ENCODE data around the gene GTF2H2C.
"Not testable (repeated sequence)": the region's sequence is repeated elsewhere in the genome, so short reads cannot be mapped to it uniquely, and the experiment has no call there.

The GTF2H2C gene

GRCh38 chr5:69559908-69560330, at the start of gene GTF2H2C:
TSS of gene GTF2H2C (plus strand) at chr5:69560191. CDS start at chr5:69565133, 4,942 bp downstream.
- DNase-seq (ENCODE audit: low read depth) = peak; percentile 66

GRCh38 chr5:69510694-69511093, 49.3 kb upstream of the GTF2H2C start:
- no peak for DNase-seq (ENCODE audit: low read depth)

- no peak for DNase-seq (ENCODE audit: low read depth)
Measured at GRCh38 chr5:69512740-69513260, 47.2 kb upstream of the GTF2H2C start.

GRCh38 chr5:69515570-69515969, 44.4 kb upstream of the GTF2H2C start:
- DNase-seq (ENCODE audit: low read depth) = not testable (repeated sequence)

GRCh38 chr5:69516769-69517168, 43.2 kb upstream of the GTF2H2C start:
- DNase-seq (ENCODE audit: low read depth) = no peak

- DNase-seq (ENCODE audit: low read depth) = no peak
Measured at GRCh38 chr5:69517763-69518212, 42.2 kb upstream of the GTF2H2C start.

- no peak for DNase-seq (ENCODE audit: low read depth)
Measured at GRCh38 chr5:69519285-69519684, 40.7 kb upstream of the GTF2H2C start.

GRCh38 chr5:69522035-69522434, 38.0 kb upstream of the GTF2H2C start:
- no peak for DNase-seq (ENCODE audit: low read depth)

GRCh38 chr5:69525490-69525889, 34.5 kb upstream of the GTF2H2C start:
- DNase-seq (ENCODE audit: low read depth) = no peak

- no peak for DNase-seq (ENCODE audit: low read depth)
Measured at GRCh38 chr5:69526660-69527059, 33.3 kb upstream of the GTF2H2C start.

- no peak for DNase-seq (ENCODE audit: low read depth)
Measured at GRCh38 chr5:69527128-69527770, 32.7 kb upstream of the GTF2H2C start.

GRCh38 chr5:69528035-69528434, 32.0 kb upstream of the GTF2H2C start:
- DNase-seq (ENCODE audit: low read depth) = no peak

GRCh38 chr5:69528609-69529008, 31.4 kb upstream of the GTF2H2C start:
- no peak for DNase-seq (ENCODE audit: low read depth)

GRCh38 chr5:69530561-69531405, 29.2 kb upstream of the GTF2H2C start:
- no peak for DNase-seq (ENCODE audit: low read depth)

- DNase-seq (ENCODE audit: low read depth) = no peak
Measured at GRCh38 chr5:69531406-69531801, 28.6 kb upstream of the GTF2H2C start.

GRCh38 chr5:69537911-69538310, 22.1 kb upstream of the GTF2H2C start:
- DNase-seq (ENCODE audit: low read depth) = not testable (repeated sequence)

- not testable (repeated sequence) for DNase-seq (ENCODE audit: low read depth)
Measured at GRCh38 chr5:69538735-69539134, 21.3 kb upstream of the GTF2H2C start.

GRCh38 chr5:69541347-69541746, 18.6 kb upstream of the GTF2H2C start:
- DNase-seq (ENCODE audit: low read depth) = not testable (repeated sequence)

- not testable (repeated sequence) for DNase-seq (ENCODE audit: low read depth)
Measured at GRCh38 chr5:69542838-69543618, 17.0 kb upstream of the GTF2H2C start.

GRCh38 chr5:69544602-69545001, 15.4 kb upstream of the GTF2H2C start:
- not testable (repeated sequence) for DNase-seq (ENCODE audit: low read depth)

- not testable (repeated sequence) for DNase-seq (ENCODE audit: low read depth)
Measured at GRCh38 chr5:69560587-69561431, 818 bp downstream of the GTF2H2C start.

All from activated T-cell treated with anti-CD3 and anti-CD28 coated beads for 24 hours (primary cell).